GM19467 (cell line): Measurements from ENCODE around the gene CCDC74A.
"Not testable (repeated sequence)": the region's sequence is repeated elsewhere in the genome, so short reads cannot be mapped to it uniquely, and the experiment has no call there.

Source experiments
- ATAC-seq: cut with Tn5 transposase; IDR thresholded peaks from one replicate; pipeline ENCODE4 v1.9.1; 2021; ENCODE audit warnings: mild to moderate bottlenecking, moderate library complexity; ENCODE audit not compliant: unreplicated experiment

The CCDC74A gene

GRCh38 chr2:131525256-131525655 lies 2.4 kb upstream of the CCDC74A start:
- not testable (repeated sequence) for ATAC-seq

- peak; percentile 62 for ATAC-seq
Measured at GRCh38 chr2:131528981-131529863, 1.5 kb downstream of the CCDC74A start.

- not testable (repeated sequence) for ATAC-seq
Measured at GRCh38 chr2:131529864-131530445, 2.3 kb downstream of the CCDC74A start.

GRCh38 chr2:131530626-131531344 lies 3.1 kb downstream of the CCDC74A start:
- not testable (repeated sequence) for ATAC-seq

DNA sequence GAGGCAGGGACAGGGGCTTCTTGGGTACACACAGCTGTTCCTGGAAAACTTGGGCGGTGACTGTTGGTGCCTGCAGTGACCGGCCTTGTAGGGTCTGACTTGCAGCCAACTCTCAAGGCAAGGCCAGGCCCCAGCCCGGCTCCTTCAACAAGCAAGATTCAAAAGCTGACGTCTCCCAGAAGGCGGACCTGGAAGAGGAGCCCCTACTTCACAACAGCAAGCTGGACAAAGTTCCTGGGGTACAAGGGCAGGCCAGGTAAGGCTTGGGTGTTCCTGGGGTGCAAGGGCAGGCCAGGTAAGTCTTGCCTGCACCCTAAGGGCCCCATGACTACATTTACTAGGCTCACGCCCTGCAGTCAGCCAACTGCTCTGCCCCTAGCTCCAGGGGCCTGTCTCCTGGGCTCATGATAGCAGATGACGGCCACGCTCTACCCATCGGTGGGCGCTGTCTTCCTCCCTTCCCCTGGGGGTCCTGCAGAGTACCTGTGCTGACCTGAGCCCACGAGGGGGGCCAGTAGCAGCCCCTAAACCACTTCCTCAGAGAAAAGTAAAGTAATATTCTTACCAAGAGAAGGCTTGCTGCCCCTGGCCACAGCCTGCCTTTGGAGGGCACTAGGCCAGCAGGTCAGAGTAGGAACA lies 4.0 kb downstream of the CCDC74A start:
- ATAC-seq: not testable (repeated sequence)

DNA sequence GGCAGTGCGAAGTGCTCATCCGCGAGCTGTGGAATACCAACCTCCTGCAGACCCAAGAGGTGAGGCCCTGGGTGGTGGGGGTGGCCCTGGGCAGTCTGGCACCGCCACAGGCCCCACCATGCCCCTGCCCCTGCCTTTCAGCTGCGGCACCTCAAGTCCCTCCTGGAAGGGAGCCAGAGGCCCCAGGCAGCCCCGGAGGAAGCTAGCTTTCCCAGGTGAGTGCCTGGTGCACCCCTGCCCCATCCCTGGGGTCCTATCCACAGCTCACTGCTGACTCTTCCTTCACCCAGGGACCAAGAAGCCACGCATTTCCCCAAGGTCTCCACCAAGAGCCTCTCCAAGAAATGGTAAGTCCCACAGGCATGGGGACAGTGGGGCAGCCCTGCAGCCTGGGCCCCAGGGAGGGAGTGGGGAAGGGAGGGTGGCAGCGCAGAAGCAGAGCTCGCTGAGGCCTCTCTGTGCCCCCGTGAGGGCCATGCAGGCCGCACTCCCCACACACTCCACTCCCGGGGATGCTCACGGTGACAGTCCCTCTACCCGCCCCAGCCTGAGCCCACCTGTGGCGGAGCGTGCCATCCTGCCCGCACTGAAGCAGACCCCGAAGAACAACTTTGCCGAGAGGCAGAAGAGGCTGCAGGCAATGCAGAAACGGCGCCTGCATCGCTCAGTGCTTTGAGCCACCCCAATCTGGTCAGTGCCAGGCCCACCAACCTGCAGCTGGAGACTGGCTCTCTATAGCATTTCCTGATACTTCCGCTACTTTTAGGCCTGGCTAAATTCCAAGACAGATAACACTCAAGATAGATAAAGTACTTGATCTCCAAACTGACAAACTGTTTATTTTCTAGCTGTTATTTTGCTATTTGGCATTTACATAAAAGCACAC lies 5.3 kb downstream of the CCDC74A start:
- ATAC-seq: not testable (repeated sequence)

- not testable (repeated sequence) for ATAC-seq
Measured at GRCh38 chr2:131533609-131534316, 6.1 kb downstream of the CCDC74A start.

DNA sequence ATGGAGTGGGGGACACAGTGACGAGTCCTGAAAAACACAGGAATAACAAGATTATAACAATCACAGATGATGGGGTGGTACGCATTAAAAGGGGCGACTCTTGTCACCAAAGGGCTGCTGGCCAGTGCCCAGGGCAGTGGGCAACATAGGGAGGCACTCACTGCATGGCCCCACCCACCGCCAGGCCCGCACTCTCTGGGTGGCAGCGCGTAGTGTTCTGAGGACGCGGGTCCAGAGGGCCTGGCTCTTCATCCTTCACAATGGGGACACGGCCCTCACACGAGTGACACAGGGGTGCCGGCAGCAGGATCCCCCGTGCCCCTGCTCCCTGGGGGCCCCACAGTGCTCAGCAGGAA lies 6.6 kb downstream of the CCDC74A start:
- not testable (repeated sequence) for ATAC-seq

DNA sequence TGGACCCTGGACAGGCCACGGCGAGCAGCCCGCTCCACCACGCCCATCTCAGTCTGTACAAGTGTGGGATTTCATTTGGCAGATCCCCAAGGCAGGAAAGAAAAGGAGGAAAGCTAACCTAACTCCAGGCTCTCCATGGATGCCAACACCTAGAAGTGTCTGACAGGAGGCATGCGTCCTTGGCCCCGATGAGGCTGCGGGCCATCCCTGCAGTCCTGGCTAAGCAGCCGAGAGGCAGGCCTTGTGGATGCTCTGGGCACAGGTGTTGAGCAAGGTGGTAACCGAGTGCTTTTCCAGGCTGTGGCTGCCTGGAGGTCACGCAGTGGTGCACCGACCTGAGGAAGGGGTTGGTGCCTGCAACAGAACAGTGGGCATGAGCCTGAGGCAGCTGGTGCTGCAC lies 7.3 kb downstream of the CCDC74A start:
- not testable (repeated sequence) for ATAC-seq

DNA sequence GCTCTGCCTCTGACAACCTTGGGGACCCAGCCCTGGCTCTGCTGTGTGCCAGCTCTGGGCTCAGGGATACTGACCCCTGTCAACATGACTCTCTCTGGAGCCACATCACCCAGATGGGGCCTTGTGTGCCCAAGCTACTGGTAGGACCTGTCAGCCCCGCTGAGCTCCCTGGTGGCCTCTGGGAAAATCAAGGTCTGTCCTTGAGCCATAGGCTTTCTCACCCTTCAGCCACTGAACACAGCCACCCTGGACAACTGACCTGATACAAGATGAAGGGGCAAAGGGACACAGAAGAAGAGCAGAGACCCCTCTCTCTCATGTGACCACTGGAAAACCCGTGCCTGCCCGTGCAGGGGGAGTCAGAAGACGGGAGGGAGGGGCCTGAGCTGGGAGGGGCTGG lies 7.8 kb downstream of the CCDC74A start:
- no peak for ATAC-seq

- ATAC-seq: not testable (repeated sequence)
Measured at GRCh38 chr2:131535951-131536826, 8.5 kb downstream of the CCDC74A start.

DNA sequence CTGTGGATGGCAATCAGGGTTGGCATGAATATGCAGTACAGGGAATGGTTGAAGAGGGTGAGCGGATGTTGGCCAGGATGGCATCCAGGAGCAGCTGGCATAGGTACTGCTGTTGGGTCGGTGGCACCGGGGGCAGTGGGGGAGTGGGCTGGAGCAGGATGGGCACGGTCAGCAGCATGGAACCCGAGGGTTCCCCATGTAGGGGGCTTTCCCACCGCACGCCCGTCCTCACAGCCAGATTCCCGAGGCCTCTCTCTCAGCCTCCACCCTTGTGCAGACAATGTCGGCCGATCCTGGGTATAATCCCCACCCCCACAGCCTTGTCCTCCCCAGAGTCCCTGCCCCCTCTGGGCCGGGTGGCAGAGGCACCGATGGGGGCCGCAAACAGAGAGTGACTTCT lies 9.2 kb downstream of the CCDC74A start:
- ATAC-seq: not testable (repeated sequence)

- not testable (repeated sequence) for ATAC-seq
Measured at GRCh38 chr2:131538856-131539255, 11.2 kb downstream of the CCDC74A start.

- ATAC-seq: no peak
Measured at GRCh38 chr2:131542438-131543384, 15.0 kb downstream of the CCDC74A start.

GRCh38 chr2:131543385-131543891 lies 15.8 kb downstream of the CCDC74A start:
- ATAC-seq: no peak

DNA sequence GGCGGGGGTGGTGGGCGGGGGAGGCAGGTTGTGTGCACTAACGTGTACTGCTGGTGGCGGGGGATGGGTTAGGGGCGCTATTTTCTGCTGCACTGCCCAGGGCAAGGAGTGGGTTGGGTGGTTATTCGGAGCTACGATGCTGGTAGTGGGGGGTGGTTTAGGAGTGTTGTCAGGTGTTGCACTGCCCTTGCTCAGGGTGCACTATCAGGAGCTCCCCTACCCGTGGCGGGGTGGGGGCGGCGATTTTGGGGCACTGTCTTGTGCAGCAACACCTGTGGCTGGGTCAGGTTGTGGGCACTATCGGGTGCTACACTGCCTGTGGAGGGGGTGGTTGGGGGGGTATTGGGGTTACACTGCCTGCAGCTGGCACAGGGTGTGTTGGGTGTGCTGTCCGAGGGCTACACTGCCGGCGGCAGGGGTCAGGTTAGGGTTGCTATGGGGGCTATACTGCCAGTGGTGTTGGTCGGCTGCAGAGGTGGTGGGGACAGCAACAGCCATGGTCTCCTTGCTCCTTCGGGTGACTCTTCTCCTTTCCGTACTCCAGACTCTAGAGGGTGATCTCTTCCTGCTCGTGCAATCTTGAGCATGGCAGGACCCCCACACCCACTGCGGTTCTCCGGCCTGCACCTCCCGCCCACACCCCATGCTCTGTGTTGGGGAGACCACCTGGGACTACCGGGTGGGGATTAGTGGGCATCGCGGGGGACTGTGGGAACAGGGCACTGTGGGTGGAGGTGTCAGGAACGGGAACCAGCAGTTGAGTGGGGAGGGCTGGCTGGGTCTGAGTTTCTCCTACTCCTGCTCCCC lies 16.5 kb downstream of the CCDC74A start:
- not testable (repeated sequence) for ATAC-seq
